H1 (cell line): ENCODE data around the gene PLEKHH3. TPM values are rescaled to one million over a fixed set of nuclear protein-coding genes. Genes with fewer than 3 reads are reported as not detected.

ENCODE experiments used
- CTCF ChIA-PET: fragments of 300-600 bp; sonication (Branson Sonifier 250); formaldehyde crosslinking; loops from one replicate; lab custom pipeline; 2021; ENCODE audit not compliant: partially characterized antibody; lab: Charles Lee
- POLR2A ChIA-PET: fragments of 300-600 bp; sonication (Branson Sonifier 250); formaldehyde crosslinking; loops from one replicate; lab custom pipeline; 2021; ENCODE audit warnings: inconsistent platforms; ENCODE audit not compliant: partially characterized antibody; lab: Charles Lee
- DNase-seq, 2 experiments: peaks; one replicate each; pipeline versions ENCODE4 v3.0.0 to v3.0.0-alpha.2; 2010 to 2022; ENCODE audit warnings: low spot score in 2 of 2, low read depth in 1 of 2, mixed read lengths in 1 of 2
- FAIRE-seq: peaks from 2 replicates; lab custom pipeline; 2011; peaks lifted over from hg19 to GRCh38; lab: Jason Lieb, UNC
- H2AFZ ChIP-seq: 2 replicates; pipeline ENCODE4 v1.8.1; 2012; ENCODE audit warnings: low read length, inconsistent platforms
- H2AK5ac ChIP-seq: 2 replicates; pipeline ENCODE4 v1.6.1; 2013; ENCODE audit warnings: low read depth, low read length
- H2BK120ac ChIP-seq: replicated peaks from 2 replicates; pipeline ENCODE3; 2013; ENCODE audit warnings: low read depth, low read length, inconsistent platforms
- H2BK12ac ChIP-seq: 2 replicates; pipeline ENCODE4 v1.6.1; 2013; ENCODE audit warnings: low read depth, low read length
- H2BK15ac ChIP-seq: 2 replicates; pipeline ENCODE4 v1.6.1; 2013; ENCODE audit warnings: low read length
- H2BK20ac ChIP-seq: 2 replicates; pipeline ENCODE4 v1.6.1; 2013; ENCODE audit warnings: low read length
- H2BK5ac ChIP-seq: 2 replicates; pipeline ENCODE4 v1.6.1; 2013; ENCODE audit warnings: low read depth, low read length
- H3K14ac ChIP-seq: 2 replicates; pipeline ENCODE4 v1.6.1; 2013; ENCODE audit warnings: inconsistent platforms; ENCODE audit not compliant: insufficient read length
- H3K18ac ChIP-seq: 2 replicates; pipeline ENCODE4 v1.6.1; 2013; ENCODE audit warnings: low read length; ENCODE audit errors: extremely low read depth
- H3K23ac ChIP-seq: 2 replicates; pipeline ENCODE4 v1.6.1; 2013; ENCODE audit warnings: inconsistent platforms; ENCODE audit not compliant: insufficient read length
- H3K23me2 ChIP-seq: 2 replicates; pipeline ENCODE4 v1.6.1; 2013; ENCODE audit warnings: low read depth, low read length
- H3K27ac ChIP-seq: 2 replicates; pipeline ENCODE4 v1.6.1; 2011; ENCODE audit warnings: low read depth, low read length, inconsistent platforms
- H3K27me3 ChIP-seq, 4 experiments: replicated peaks in 1 of 4; 1 replicate in 1 of 4; 2 replicates in 3 of 4; pipeline versions ENCODE4 v1.6.1 to v1.8.1; 2011 to 2013; ENCODE audit warnings: low read length in 3 of 4, mild to moderate bottlenecking in 3 of 4, inconsistent platforms in 2 of 4, mixed read lengths in 2 of 4, moderate library complexity in 1 of 4; ENCODE audit not compliant: control insufficient read depth in 3 of 4, insufficient read depth in 3 of 4; ENCODE audit errors: extremely low read depth in 1 of 4
- H3K36me3 ChIP-seq, 4 experiments: 2 replicates each; pipeline versions ENCODE4 v1.6.1 to v1.8.1; 2011 to 2013; ENCODE audit warnings: mild to moderate bottlenecking in 4 of 4, low read length in 3 of 4, moderate library complexity in 2 of 4, control low read depth in 1 of 4, inconsistent platforms in 1 of 4; ENCODE audit not compliant: insufficient read depth in 4 of 4, control insufficient read depth in 2 of 4
- H3K4ac ChIP-seq: replicated peaks from 2 replicates; pipeline ENCODE3; 2013; ENCODE audit warnings: low read length, low read depth, mixed read lengths, inconsistent platforms; ENCODE audit not compliant: insufficient read length
- H3K4me1 ChIP-seq, 4 experiments: replicated peaks in 1 of 4; 1 replicate in 1 of 4; 2 replicates in 3 of 4; pipeline versions ENCODE4 v1.6.1 to v1.8.1; 2011 to 2013; ENCODE audit warnings: low read length in 3 of 4, inconsistent platforms in 2 of 4, mixed read lengths in 1 of 4; ENCODE audit not compliant: insufficient read depth in 4 of 4, control insufficient read depth in 3 of 4
- H3K4me2 ChIP-seq, 2 experiments: 2 replicates each; pipeline versions ENCODE4 v1.6.1 to v1.8.1; 2011 to 2013; ENCODE audit warnings: low read depth in 2 of 2, low read length in 2 of 2, control low read depth in 1 of 2, inconsistent platforms in 1 of 2, mild to moderate bottlenecking in 1 of 2; ENCODE audit not compliant: insufficient read depth in 1 of 2
- H3K4me3 ChIP-seq, 4 experiments: fragments of 200-600, 300-600 bp in 1 of 4; sonication (generic), shearing (Covaris generic), sonication (Bioruptor Twin) in 1 of 4; 2 replicates each; pipeline versions ENCODE4 v1.5.1 to v1.8.1; 2011 to 2016; ENCODE audit warnings: low read length in 4 of 4, low read depth in 3 of 4, control low read depth in 2 of 4, inconsistent platforms in 2 of 4, mild to moderate bottlenecking in 2 of 4, mixed read lengths in 1 of 4, moderate library complexity in 1 of 4; ENCODE audit not compliant: insufficient read depth in 2 of 4; ENCODE audit errors: extremely low read depth in 1 of 4
- H3K56ac ChIP-seq: replicated peaks from 2 replicates; pipeline ENCODE3; 2013; ENCODE audit warnings: low read depth, mild to moderate bottlenecking, mixed read lengths, low read length, inconsistent platforms; ENCODE audit not compliant: insufficient read length
- H3K79me1 ChIP-seq: 2 replicates; pipeline ENCODE4 v1.6.1; 2013; ENCODE audit warnings: low read depth, low read length, control low read depth
- H3K79me2 ChIP-seq, 2 experiments: 2 replicates each; pipeline versions ENCODE4 v1.6.1 to v1.8.1; 2012 to 2013; ENCODE audit warnings: low read length in 2 of 2, mild to moderate bottlenecking in 2 of 2, inconsistent platforms in 1 of 2; ENCODE audit not compliant: insufficient read depth in 2 of 2, control insufficient read depth in 1 of 2
- H3K9ac ChIP-seq, 4 experiments: replicated peaks in 1 of 4; 1 replicate in 1 of 4; 2 replicates in 3 of 4; pipeline versions ENCODE4 v1.6.1 to v1.8.1; 2011 to 2013; ENCODE audit warnings: low read depth in 3 of 4, low read length in 3 of 4, control low read depth in 2 of 4, mild to moderate bottlenecking in 2 of 4, moderate library complexity in 2 of 4, inconsistent platforms in 1 of 4; ENCODE audit errors: extremely low read depth in 1 of 4
- H3K9me3 ChIP-seq, 2 experiments: 2 replicates each; pipeline versions ENCODE4 v1.6.1 to v1.8.1; 2012 to 2013; ENCODE audit warnings: mild to moderate bottlenecking in 2 of 2, moderate library complexity in 2 of 2, control low read depth in 1 of 2, inconsistent platforms in 1 of 2, low read depth in 1 of 2, low read length in 1 of 2, mixed read lengths in 1 of 2; ENCODE audit not compliant: insufficient read depth in 2 of 2
- H4K20me1 ChIP-seq, 2 experiments: replicated peaks in 1 of 2; 2 replicates each; pipeline versions ENCODE3 to v1.8.1; 2011 to 2013; ENCODE audit warnings: inconsistent platforms in 2 of 2, low read length in 2 of 2, mild to moderate bottlenecking in 1 of 2; ENCODE audit not compliant: insufficient read depth in 2 of 2, control insufficient read depth in 1 of 2
- H4K5ac ChIP-seq: 2 replicates; pipeline ENCODE4 v1.6.1; 2013; ENCODE audit warnings: low read length, low read depth, mixed read lengths, inconsistent platforms; ENCODE audit not compliant: insufficient read length
- H4K8ac ChIP-seq: 2 replicates; pipeline ENCODE4 v1.8.0; 2013; ENCODE audit warnings: mild to moderate bottlenecking, moderate library complexity, low read length, inconsistent platforms; ENCODE audit not compliant: insufficient read depth; ENCODE audit errors: extremely low read depth
- H4K91ac ChIP-seq: replicated peaks from 2 replicates; pipeline ENCODE3; 2013; ENCODE audit warnings: low read length, mixed read lengths, inconsistent platforms; ENCODE audit not compliant: insufficient read length
- BACH1 ChIP-seq: IDR thresholded peaks from 2 replicates; pipeline ENCODE4 v1.6.1; 2012; ENCODE audit warnings: low read length, improper control_type of control experiment
- CTCF ChIP-seq, 3 experiments: IDR thresholded peaks; 1 replicate in 2 of 3; 2 replicates in 1 of 3; pipeline versions ENCODE4 v1.5.1 to v1.6.1; 2011; ENCODE audit warnings: low read length in 3 of 3, mild to moderate bottlenecking in 3 of 3, inconsistent platforms in 2 of 3, low read depth in 1 of 3, moderate library complexity in 1 of 3; ENCODE audit not compliant: insufficient read depth in 1 of 3; ENCODE audit errors: control extremely low read depth in 1 of 3
- GABPA ChIP-seq: IDR thresholded peaks from 2 replicates; pipeline ENCODE4 v1.6.1; 2011; ENCODE audit warnings: mild to moderate bottlenecking, low read length, moderate library complexity, borderline replicate concordance; ENCODE audit not compliant: insufficient read depth
- SIRT6 ChIP-seq: IDR thresholded peaks from one replicate; pipeline ENCODE4 v1.7.1; 2012; ENCODE audit warnings: low read length, inconsistent platforms
- TAF7 ChIP-seq: optimal IDR thresholded peaks from 2 replicates; pipeline ENCODE3; 2011; ENCODE audit warnings: low read depth, mild to moderate bottlenecking, inconsistent platforms, low read length, moderate library complexity, borderline replicate concordance
- TBP ChIP-seq: IDR thresholded peaks from 2 replicates; pipeline ENCODE4 v1.6.1; 2011; ENCODE audit warnings: low read depth, low read length, improper control_type of control experiment
- WGBS, 2 experiments: shearing (Covaris generic) in 1 of 2; methylation state at CpG; one replicate each; pipeline versions ENCODE4 v1.1.6 to v1.1.7; 2013 to 2015; ENCODE audit warnings: low lambda C conversion rate in 2 of 2, mixed read lengths in 2 of 2, inconsistent platforms in 1 of 2, low coverage in 1 of 2, missing lambda C conversion rate in 1 of 2; ENCODE audit not compliant: insufficient replicate concordance in 2 of 2, insufficient coverage in 1 of 2, insufficient read length in 1 of 2; ENCODE audit errors: extremely low coverage in 1 of 2, missing lambda C conversion rate in 1 of 2; 5-methylcytosine and 5-hydroxymethylcytosine counted together
- polyA plus RNA-seq, 7 experiments: library from polyadenylated mRNA; depleted of rRNA in 3 of 7; stranded (reverse) in 5 of 7; unstranded in 2 of 7; fragments of >200 nt in 5 of 7; fragments of 200-250 nt in 2 of 7; gene quantifications; 1 replicate in 5 of 7; 2 replicates in 1 of 7; 4 replicates in 1 of 7; pipeline versions ENCODE4 v1.2.1 to v1.2.3, GENCODE V29; 2011 to 2013; ENCODE audit warnings: missing spikeins in 2 of 7, mixed read lengths in 2 of 7
- total RNA-seq: library from RNA; stranded (reverse); fragmentation: NEBNext Ultra II Directional; extraction: Animal tissue kit (Norgen Biotek cat#: 25700); gene quantifications from 2 replicates; pipeline ENCODE4 v1.2.1, GENCODE V29; 2021
- TF ChIP-seq, protein P1 (sequence below): IDR thresholded peaks from 2 replicates; pipeline ENCODE4 v1.6.1; 2011; ENCODE audit warnings: low read length, improper control_type of control experiment

The PLEKHH3 gene
- total and polyA plus RNA-seq, 2 of the 8 experiments (the other 6 are each of a cell fraction or from before 2014, with no cell fraction given): 11.1 to 13.5 TPM

DNA sequence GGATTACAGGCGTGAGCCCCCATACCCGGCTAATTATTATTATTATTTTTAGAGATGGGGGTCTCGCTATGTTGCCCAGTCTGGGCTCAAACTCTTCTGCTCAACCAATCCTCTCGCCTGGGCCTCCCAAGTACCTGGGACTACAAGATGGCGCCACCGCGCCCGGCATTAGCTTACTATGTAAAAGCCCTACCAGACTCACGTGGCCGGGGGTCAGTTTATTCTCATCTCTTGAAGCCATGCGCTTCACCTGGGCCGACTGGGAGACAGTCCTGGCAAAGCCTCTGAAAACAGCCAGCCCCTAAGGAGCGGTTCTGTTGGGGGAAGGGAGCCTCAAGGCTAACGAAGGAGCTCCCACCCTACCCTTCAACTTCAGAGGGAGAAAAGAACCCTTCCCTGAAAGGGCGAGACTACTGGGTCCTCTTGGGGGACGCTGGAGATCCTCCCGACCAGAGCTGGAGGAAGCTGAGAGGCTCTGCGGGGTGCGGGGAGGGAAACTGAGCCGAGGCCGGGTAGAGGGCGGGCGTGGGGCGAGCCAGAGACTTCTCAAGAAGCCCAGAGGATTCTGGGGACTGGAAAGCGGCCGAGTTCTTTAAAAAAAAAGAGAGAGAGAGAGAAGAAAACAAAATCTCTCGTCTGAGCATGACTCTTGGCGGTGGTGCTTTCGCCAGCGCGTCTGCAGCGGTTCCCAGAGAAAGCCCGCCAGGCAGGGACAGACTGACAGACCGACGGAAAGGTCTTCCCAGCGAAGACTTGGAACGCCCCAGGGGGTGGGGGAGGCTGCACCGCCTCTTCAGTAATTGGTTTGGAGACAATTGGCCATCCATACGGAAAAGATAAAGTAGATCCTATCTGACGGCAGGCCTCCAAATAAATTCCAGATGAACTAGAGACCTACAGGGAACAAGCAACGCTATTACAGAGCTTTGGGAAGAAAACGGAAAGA is 23.3 kb downstream of the PLEKHH3 start:
- DNase-seq: peak in 1 of 2 experiments; percentile 68
- H3K9ac ChIP-seq: no peak overlapping the region; a peak in 2 of 7 replicates
- WGBS, 2 experiments: 41% methylated on average over 34 of the region's 42 CpGs; no CpG with 5 or more reads in 1 of the 2 experiments
- TF ChIP-seq BACH1: no peak
- TF ChIP-seq TAF7: no peak
- TF ChIP-seq, protein P1, sequence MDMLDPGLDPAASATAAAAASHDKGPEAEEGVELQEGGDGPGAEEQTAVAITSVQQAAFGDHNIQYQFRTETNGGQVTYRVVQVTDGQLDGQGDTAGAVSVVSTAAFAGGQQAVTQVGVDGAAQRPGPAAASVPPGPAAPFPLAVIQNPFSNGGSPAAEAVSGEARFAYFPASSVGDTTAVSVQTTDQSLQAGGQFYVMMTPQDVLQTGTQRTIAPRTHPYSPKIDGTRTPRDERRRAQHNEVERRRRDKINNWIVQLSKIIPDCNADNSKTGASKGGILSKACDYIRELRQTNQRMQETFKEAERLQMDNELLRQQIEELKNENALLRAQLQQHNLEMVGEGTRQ: no peak
- TF ChIP-seq CTCF (IDR thresholded peaks at IDR 0.05; ENCODE audit: control extremely low read depth in 1 of 3, insufficient read depth in 1 of 3, low read depth in 1 of 3, low read length in 3 of 3): no peak
- TF ChIP-seq SIRT6: no peak
- TF ChIP-seq TBP: no peak; the same call in 1 of the 2 replicates
- no peak for TF ChIP-seq GABPA

More for the DNA sequence above, 23.3 kb downstream of the PLEKHH3 start:
- POLR2A ChIA-PET: interaction anchor here (0.8 to 2.3 kb wide), 5 partner anchors 16 to 75 kb away, joined by 3 to 7 read pairs (median 3); partner anchors contain the start of genes PSMC3IP, RETREG3 and TUBG1
- Histone ChIP-seq H3K4me1 (peaks cover 0 to 7% (median 0%) of the 10 kb centered on the region in 4 experiments; a peak in 3 of 7 replicates), H4K5ac (no peak overlapping the region), H3K4me2 (peak overlapping the region; percentile 67 to 72), H3K79me2 (no peaks in the 10 kb centered on the region), H3K4ac (peak overlapping the region; percentile 1), H3K9me3 (no peaks in the 10 kb centered on the region), H3K23ac (no peak overlapping the region), H2BK20ac (no peak overlapping the region), H3K18ac (no peak overlapping the region; the same call in 1 of the 2 replicates), H4K20me1 (no peaks in the 10 kb centered on the region), H3K27ac (no peak overlapping the region), H2AFZ (peak overlapping the region; percentile 97), H3K23me2 (no peaks in the 10 kb centered on the region; the same call in 1 of the 2 replicates), H3K36me3 (no peaks in the 10 kb centered on the region), H2AK5ac (no peak overlapping the region), H2BK120ac (no peak overlapping the region), H3K14ac (no peak overlapping the region), H2BK5ac (no peak overlapping the region), H4K91ac (peak overlapping the region; percentile 2), H3K56ac (no peak overlapping the region), H2BK15ac (0 out of 2 replicates have a peak overlapping the region, but pooled peaks have one; percentile 83), H3K79me1 (no peaks in the 10 kb centered on the region), H2BK12ac (no peak overlapping the region), H4K8ac (no peak overlapping the region), H3K27me3 (no peaks in the 10 kb centered on the region), H3K4me3 (peak overlapping the region; percentile 14 to 54 (median 36); a peak in 7 of 8 replicates)
- no peak for FAIRE-seq
- CTCF ChIA-PET: interaction anchor here (0.6 to 1.7 kb wide), 7 partner anchors 18 to 76 kb away, joined by 3 to 5 read pairs (median 3); partner anchors contain the start of gene PSMC3IP
